Stomach smooth muscle (tissue), 2 donors: Measurements from ENCODE around the gene NLGN1.

Source experiments
- H3K27ac ChIP-seq: one replicate; pipeline ENCODE4 v1.7.0; 2013; ENCODE audit warnings: mild to moderate bottlenecking, low read length, inconsistent platforms
- H3K27me3 ChIP-seq, 2 donors: one replicate each; pipeline ENCODE4 v1.7.0; 2013; ENCODE audit warnings: low read length in 2 of 2; ENCODE audit not compliant: insufficient read depth in 2 of 2, control insufficient read depth in 1 of 2
- H3K36me3 ChIP-seq, 2 donors: one replicate each; pipeline ENCODE4 v1.7.0; 2013; ENCODE audit warnings: low read length in 2 of 2; ENCODE audit not compliant: control insufficient read depth in 2 of 2, insufficient read depth in 2 of 2
- H3K4me1 ChIP-seq: one replicate; pipeline ENCODE4 v1.7.0; 2013; ENCODE audit warnings: low read length; ENCODE audit not compliant: control insufficient read depth, insufficient read depth
- H3K4me3 ChIP-seq, 2 donors: one replicate each; pipeline ENCODE4 v1.7.0; 2013; ENCODE audit warnings: low read length in 2 of 2
- H3K9ac ChIP-seq, 2 donors: one replicate each; pipeline ENCODE4 v1.7.0; 2013; ENCODE audit warnings: low read length in 2 of 2, mild to moderate bottlenecking in 1 of 2
- H3K9me3 ChIP-seq, 2 donors: one replicate each; pipeline ENCODE4 v1.7.0; 2013; ENCODE audit warnings: low read length in 2 of 2; ENCODE audit not compliant: control insufficient read depth in 2 of 2
- donor health status: healthy.
- donor health status: Pancreatic carcinoma.

Gene NLGN1

DNA sequence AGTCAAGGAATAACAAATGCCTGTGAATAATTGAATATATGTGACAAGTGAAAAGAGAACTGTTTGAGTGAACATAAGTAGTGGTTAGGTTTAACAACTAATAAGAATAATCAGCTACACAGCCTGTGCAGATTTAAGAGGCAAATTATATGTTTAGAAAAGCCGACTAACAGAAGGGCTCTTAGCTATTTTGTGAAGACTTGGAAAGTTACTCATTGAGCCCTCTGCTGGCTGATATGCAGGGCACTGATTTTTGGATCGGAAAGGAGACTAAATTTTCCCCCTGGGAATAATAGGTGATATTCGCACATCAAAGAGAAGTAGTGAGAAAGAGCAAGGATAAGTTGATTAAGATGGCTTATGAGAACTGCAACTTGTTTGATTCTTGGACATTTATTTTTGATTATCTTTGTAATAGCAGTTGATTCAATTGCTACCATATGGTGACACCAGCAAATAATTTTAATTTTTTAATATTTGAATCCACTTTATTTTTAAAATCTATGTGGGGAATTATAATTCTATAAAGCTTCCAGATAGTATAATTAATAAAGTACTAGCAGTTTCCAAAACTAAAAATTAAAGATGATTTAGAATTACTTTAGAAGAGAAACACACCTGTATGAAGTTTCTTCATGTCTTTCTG, 156.2 kb downstream of the NLGN1 start:
- H3K4me1 ChIP-seq = no peaks in the 10 kb centered on the region
- no peak overlapping the region for H3K4me3 ChIP-seq
- H3K27me3 ChIP-seq = no peaks in the 10 kb centered on the region
- H3K9ac ChIP-seq = no peak overlapping the region
- H3K9me3 ChIP-seq = no peaks in the 10 kb centered on the region
- H3K36me3 ChIP-seq = no peaks in the 10 kb centered on the region
- no peak overlapping the region for H3K27ac ChIP-seq

DNA sequence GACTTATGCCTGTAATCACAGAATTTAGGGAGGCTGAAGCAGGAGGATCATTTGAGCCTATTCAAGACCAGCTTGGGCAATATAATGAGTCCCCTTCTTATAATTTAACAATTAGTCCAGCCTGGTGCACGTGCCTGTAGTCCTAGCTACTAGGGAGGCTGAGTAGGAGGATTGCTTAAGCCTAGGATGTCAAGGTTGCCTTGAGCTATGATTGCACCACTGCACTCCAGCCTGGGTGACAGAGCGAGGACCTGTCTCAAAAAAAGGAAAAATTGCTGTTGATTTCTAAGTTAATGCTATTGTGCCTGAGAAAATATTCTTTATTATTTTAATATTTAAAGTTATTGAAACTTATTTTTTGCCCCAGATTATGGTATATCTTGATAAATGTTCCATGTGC, 159.0 kb downstream of the NLGN1 start:
- Histone ChIP-seq H3K4me1 (no peaks in the 10 kb centered on the region), H3K27ac (no peak overlapping the region), H3K9ac (no peak overlapping the region), H3K36me3 (no peaks in the 10 kb centered on the region), H3K27me3 (no peaks in the 10 kb centered on the region), H3K4me3 (no peak overlapping the region), H3K9me3 (no peaks in the 10 kb centered on the region)

DNA sequence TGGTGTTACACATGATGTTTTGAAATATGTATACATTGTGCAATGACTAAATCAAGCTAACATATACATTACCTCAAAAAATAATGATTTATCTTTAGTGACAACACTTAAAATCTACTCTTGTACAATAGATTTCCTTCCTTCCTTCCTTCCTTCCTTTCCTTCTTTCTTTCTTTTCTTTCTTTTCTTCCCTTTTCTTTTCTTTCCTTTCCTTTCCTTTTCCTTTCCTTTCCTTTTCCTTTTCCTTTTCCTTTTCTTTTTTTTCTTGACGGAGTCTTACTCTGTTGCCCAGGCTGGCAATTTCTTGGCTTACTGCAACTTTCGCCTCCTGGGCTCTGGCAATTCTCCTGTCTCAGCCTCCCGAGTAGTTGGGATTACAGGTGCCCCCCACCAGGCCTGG, 170.5 kb downstream of the NLGN1 start:
- Histone ChIP-seq H3K4me1 (no peaks in the 10 kb centered on the region), H3K36me3 (no peaks in the 10 kb centered on the region), H3K9me3 (no peaks in the 10 kb centered on the region), H3K9ac (no peak overlapping the region), H3K27ac (no peak overlapping the region), H3K27me3 (no peaks in the 10 kb centered on the region), H3K4me3 (no peak overlapping the region)

DNA sequence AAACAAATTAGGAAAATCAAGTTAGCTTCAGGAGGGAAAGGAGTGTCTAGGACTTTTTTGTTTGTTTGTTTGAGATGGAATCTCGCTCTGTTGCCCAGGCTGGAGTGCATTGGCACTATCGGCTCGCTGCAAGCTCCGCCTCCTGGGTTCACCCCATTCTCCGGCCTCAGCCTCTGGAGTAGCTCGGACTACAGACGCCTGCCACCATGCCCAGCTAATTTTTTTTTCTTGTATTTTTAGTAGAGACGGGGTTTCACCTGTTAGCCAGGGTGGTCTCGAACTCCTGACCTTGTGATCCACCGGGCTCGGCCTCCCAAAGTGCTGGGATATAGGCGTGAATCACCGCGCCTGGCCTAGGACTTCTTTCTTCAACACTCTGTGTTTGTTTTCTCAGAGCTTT, 171.1 kb downstream of the NLGN1 start:
- Histone ChIP-seq H3K4me3 (no peak overlapping the region), H3K9me3 (no peaks in the 10 kb centered on the region), H3K27ac (no peak overlapping the region), H3K9ac (no peak overlapping the region), H3K4me1 (no peaks in the 10 kb centered on the region), H3K36me3 (no peaks in the 10 kb centered on the region), H3K27me3 (no peaks in the 10 kb centered on the region)

DNA sequence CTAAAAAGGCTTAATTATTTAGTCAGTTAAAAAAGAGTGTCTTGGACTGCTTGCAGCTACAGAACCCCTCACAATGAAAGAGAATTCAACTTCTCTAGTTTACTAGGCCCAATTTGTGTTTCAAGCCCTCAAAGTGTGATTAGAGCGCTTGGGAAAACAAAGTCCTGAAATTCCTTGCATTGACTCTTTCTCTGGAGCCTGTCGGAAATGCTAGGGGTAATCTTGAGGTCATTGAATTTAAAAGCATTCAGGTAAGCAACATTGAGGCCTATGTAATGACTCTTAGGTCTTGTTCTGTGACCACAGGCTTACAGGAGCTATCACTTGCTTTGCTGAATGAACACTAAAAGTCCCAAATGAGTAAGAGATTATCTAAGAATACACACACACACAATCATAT, 186.0 kb downstream of the NLGN1 start:
- no peaks in the 10 kb centered on the region for H3K9me3 ChIP-seq
- H3K4me1 ChIP-seq = peaks cover 4% of the 10 kb centered on the region
- H3K36me3 ChIP-seq = no peaks in the 10 kb centered on the region
- no peak overlapping the region for H3K9ac ChIP-seq
- H3K27ac ChIP-seq = no peak overlapping the region
- H3K27me3 ChIP-seq = no peaks in the 10 kb centered on the region
- no peak overlapping the region for H3K4me3 ChIP-seq

DNA sequence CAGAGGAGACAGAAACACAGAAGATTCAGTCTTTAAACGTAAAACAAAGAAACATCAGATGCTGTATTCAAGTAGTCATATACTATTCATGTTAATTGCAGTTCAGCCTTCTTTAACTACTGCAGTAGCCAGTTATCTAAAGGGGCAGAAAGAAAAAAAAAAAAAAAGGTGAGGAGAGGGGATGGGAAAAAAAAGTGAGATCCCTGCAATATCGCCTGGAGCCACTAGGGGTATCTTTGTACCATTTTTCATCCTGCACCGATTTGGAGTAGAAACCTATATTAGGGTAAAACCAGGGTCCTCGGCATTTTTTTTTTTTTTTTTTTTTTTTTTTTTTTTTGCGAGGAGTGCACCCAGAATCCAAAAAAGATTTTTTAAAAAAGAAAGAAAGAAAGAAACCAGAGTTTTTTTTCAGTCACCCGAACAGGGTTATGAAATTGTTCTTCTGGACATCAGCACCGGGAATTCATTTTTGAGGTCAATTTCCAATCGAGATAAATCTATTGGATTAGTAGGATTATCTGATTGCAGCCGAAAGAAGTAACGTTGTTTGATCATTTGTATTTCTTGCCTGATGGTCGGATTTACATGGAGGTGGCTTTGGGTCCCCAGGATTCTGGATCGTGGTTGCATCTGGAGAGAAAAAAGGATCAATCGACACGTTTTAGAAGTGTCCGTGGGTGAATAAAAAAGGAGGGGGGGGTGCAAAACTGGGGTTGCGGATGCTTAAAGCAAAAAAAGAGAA, 186.7 kb downstream of the NLGN1 start:
- Histone ChIP-seq H3K9me3 (no peaks in the 10 kb centered on the region), H3K36me3 (no peaks in the 10 kb centered on the region), H3K4me3 (peak overlapping the region; percentile 78 to 80), H3K9ac (peak overlapping the region in 1 of 2 donors; percentile 40), H3K4me1 (peaks cover 4% of the 10 kb centered on the region), H3K27me3 (no peaks in the 10 kb centered on the region), H3K27ac (no peak overlapping the region)

DNA sequence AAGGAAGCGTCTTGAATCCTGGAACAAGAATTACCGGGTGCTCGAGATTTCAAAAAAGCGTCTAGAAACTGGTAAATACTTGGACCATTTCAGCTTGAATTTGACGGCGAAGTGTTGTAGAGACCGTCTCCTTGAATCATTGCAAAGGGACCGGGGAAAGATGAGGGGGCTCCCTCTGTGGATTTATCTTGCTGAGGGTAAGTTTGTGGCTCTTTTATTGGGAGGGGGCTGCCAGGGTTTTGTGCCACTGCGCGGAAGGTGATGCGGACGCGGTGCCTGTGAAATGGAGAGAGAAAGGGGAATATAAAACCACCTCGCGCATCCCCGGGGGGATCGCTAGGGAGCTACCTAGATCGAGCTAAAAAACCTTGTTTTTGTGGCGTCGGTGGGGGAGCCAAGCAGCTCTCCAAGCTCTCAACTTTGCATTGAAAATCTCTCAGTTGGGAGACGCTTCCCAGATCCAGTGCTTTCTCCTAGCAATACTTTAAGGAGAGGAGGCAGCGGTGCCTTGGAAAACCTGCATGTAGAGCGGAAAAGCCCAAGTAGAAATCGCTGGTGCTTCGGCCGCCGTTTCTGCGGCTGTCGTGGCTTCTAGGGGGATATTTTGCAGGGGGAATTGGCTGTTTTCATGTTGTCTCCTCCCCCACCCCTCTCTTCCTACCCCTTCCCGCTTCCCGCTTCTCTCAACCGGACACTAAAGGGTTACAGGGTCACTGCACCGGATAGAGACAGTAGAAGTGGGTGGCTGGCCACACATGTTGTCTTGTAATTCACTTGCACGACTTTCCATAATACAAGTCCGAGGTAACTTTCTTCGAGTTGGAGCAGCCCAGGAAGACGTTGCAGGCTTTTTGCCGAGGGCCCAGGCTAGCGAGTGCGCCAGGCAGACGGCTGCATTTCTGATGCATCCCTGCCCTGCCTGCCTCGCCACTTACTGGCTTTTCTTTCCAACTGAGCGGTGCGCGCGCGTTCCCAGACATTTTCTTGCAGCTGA, 187.6 kb downstream of the NLGN1 start:
- H3K4me1 ChIP-seq = peaks cover 4% of the 10 kb centered on the region
- H3K9ac ChIP-seq = peak overlapping the region; percentile 40 to 66
- H3K27me3 ChIP-seq = no peaks in the 10 kb centered on the region
- H3K27ac ChIP-seq = peak overlapping the region; percentile 7
- H3K4me3 ChIP-seq = peak overlapping the region; percentile 78 to 80
- H3K36me3 ChIP-seq = no peaks in the 10 kb centered on the region
- no peaks in the 10 kb centered on the region for H3K9me3 ChIP-seq

DNA sequence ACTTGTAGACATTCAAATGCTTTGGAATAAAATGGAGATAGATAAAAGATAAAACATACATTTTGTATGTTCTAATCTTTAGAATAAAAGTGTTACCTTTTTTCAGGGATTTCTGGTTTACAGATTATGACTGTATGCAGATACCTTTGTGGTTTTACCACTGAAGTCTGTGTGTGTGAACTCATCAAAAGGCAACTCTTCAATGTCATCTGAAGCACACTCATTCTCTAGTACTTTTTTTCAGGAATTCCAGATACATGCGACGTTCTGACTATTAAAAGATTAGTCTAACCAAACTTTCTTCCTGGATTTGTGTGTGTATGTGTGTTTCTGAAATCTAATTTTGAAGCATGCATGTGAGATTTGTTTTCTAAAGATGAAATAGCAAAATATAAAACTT, 188.6 kb downstream of the NLGN1 start:
- H3K36me3 ChIP-seq = no peaks in the 10 kb centered on the region
- H3K9me3 ChIP-seq = no peaks in the 10 kb centered on the region
- H3K4me3 ChIP-seq = peak overlapping the region in 1 of 2 donors; percentile 80
- no peak overlapping the region for H3K27ac ChIP-seq
- no peaks in the 10 kb centered on the region for H3K27me3 ChIP-seq
- peaks cover 4% of the 10 kb centered on the region for H3K4me1 ChIP-seq
- H3K9ac ChIP-seq = no peak overlapping the region

DNA sequence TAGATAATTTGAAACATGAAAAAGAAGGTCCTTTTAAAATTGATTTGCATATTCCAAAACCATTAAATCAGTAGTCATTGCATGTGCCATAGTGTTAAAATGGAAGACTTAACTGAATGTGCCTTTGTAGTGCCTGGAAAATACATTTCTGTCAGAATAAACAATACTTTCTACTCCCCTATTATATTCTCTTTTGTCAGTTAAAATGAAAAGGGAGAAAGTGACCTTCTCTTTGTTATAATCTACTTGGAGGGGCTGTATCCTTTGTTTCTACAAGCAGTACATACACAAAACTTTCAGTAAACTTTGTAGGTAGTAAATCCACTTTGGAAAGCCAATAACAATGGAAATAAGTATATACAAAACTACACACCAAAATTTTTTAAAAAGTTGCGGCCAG, 189.5 kb downstream of the NLGN1 start:
- Histone ChIP-seq H3K4me3 (no peak overlapping the region), H3K9me3 (no peaks in the 10 kb centered on the region), H3K4me1 (peaks cover 4% of the 10 kb centered on the region), H3K36me3 (no peaks in the 10 kb centered on the region), H3K9ac (no peak overlapping the region), H3K27me3 (peaks cover 0 to 2% of the 10 kb centered on the region in 2 donors), H3K27ac (no peak overlapping the region)

DNA sequence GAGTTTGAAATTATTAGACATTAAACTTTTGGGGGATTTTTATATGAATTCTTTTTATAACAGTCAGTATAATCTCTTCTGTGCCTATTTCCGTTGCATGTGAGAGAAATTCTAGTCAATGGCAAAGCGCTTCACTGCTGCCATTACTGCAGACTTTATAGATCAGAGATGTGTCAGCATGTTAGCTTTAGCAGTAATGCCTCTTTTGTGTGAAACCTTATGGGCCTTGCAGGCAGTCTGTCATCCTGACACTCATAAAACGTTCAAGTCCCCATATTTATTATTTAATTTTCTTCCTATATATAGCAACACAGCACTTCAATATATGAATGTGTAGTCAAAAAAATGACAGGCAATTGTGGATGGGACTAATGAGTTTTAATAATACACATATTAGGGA, 191.0 kb downstream of the NLGN1 start:
- Histone ChIP-seq H3K9ac (no peak overlapping the region), H3K9me3 (no peaks in the 10 kb centered on the region), H3K27ac (no peak overlapping the region), H3K4me3 (no peak overlapping the region), H3K27me3 (peaks cover 0 to 2% of the 10 kb centered on the region in 2 donors), H3K4me1 (peaks cover 4% of the 10 kb centered on the region), H3K36me3 (no peaks in the 10 kb centered on the region)
